ENCODE data around the gene SLC6A11.

Gene SLC6A11

GRCh38 chr3:10915376-10915775, 99.3 kb downstream of the SLC6A11 start:
- TF ChIP-seq CTCF (IDR thresholded peaks at IDR 0.05; ENCODE audit: insufficient read depth, low read depth, low read length, missing control alignments), result no peak
- no peak for DNase-seq (ENCODE audit: low read depth)
- no peak overlapping the region for H3K4me3 ChIP-seq (ENCODE audit: low read length)

GRCh38 chr3:10917176-10917575, 101.1 kb downstream of the SLC6A11 start:
- no peak overlapping the region for H3K4me3 ChIP-seq (ENCODE audit: low read length)
- no peak for DNase-seq (ENCODE audit: low read depth)
- no peak for TF ChIP-seq CTCF (IDR thresholded peaks at IDR 0.05; ENCODE audit: insufficient read depth, low read depth, low read length, missing control alignments)

GRCh38 chr3:10918011-10918410, 102.0 kb downstream of the SLC6A11 start:
- no peak overlapping the region for H3K4me3 ChIP-seq (ENCODE audit: low read length)
- no peak for TF ChIP-seq CTCF (IDR thresholded peaks at IDR 0.05; ENCODE audit: insufficient read depth, low read depth, low read length, missing control alignments)
- no peak for DNase-seq (ENCODE audit: low read depth)

GRCh38 chr3:10919636-10920035, 103.6 kb downstream of the SLC6A11 start:
- no peak overlapping the region for H3K4me3 ChIP-seq (ENCODE audit: low read length)
- TF ChIP-seq CTCF (IDR thresholded peaks at IDR 0.05; ENCODE audit: insufficient read depth, low read depth, low read length, missing control alignments), result no peak
- no peak for DNase-seq (ENCODE audit: low read depth)

- DNase-seq (ENCODE audit: low read depth), result no peak
- no peak for TF ChIP-seq CTCF (IDR thresholded peaks at IDR 0.05; ENCODE audit: insufficient read depth, low read depth, low read length, missing control alignments)
- no peak overlapping the region for H3K4me3 ChIP-seq (ENCODE audit: low read length)
These were observed 109.6 kb downstream of the SLC6A11 start for GRCh38 chr3:10925436-10926255.

GRCh38 chr3:10926256-10926810, 110.3 kb downstream of the SLC6A11 start:
- no peak overlapping the region for H3K4me3 ChIP-seq (ENCODE audit: low read length)
- TF ChIP-seq CTCF (IDR thresholded peaks at IDR 0.05; ENCODE audit: insufficient read depth, low read depth, low read length, missing control alignments), result no peak
- no peak for DNase-seq (ENCODE audit: low read depth)

Measured in epithelial cell of esophagus (primary cell).